Gastroesophageal sphincter (tissue), 4 donors: ENCODE results near the gene SHANK1. TPM values are rescaled to one million over a fixed set of nuclear protein-coding genes. Genes with fewer than 3 reads are reported as not detected.

ENCODE experiments used
- ATAC-seq: fragments of 150-250 bp; one replicate; pipeline ENCODE4 v1.9.1; 2016; ENCODE audit warnings: mild to moderate bottlenecking, moderate library complexity
- H3K27ac ChIP-seq, 4 donors: fragments of 200-600 bp; sonication (generic) in 3 of 4; 1 replicate in 3 of 4; 2 replicates in 1 of 4; pipeline ENCODE4 v1.5.1; 2016 to 2019
- H3K27me3 ChIP-seq: fragments of 200-600 bp; sonication (generic); one replicate; pipeline ENCODE4 v1.5.1; 2019
- H3K36me3 ChIP-seq, 2 donors: fragments of 200-600 bp; sonication (generic); one replicate each; pipeline ENCODE4 v1.5.1; 2019; ENCODE audit warnings: control low read depth in 1 of 2
- H3K4me1 ChIP-seq, 3 donors: fragments of 200-600 bp; sonication (generic); 1 replicate in 2 of 3; 2 replicates in 1 of 3; pipeline ENCODE4 v1.5.1; 2016 to 2019; ENCODE audit warnings: control low read depth in 2 of 3
- H3K4me3 ChIP-seq, 2 donors: fragments of 200-600 bp; sonication (generic); one replicate each; pipeline ENCODE4 v1.5.1; 2019; ENCODE audit warnings: mild to moderate bottlenecking in 1 of 2, moderate library complexity in 1 of 2
- H3K9me3 ChIP-seq, 3 donors: fragments of 200-600 bp; sonication (generic); one replicate each; pipeline ENCODE4 v1.5.1; 2017 to 2019; ENCODE audit warnings: control low read depth in 2 of 3
- EP300 ChIP-seq: sonication (generic); formaldehyde crosslinking; IDR thresholded peaks from one replicate; pipeline ENCODE4 v1.6.1; 2017; ENCODE audit warnings: antibody characterized with exemption, mild to moderate bottlenecking
- POLR2A ChIP-seq, 2 donors: fragments of 450-650 bp; IDR thresholded peaks; one replicate each; pipeline ENCODE4 v1.6.1; 2017; ENCODE audit warnings: antibody characterized with exemption in 2 of 2, mild to moderate bottlenecking in 2 of 2, moderate library complexity in 1 of 2
- POLR2AphosphoS5 ChIP-seq: sonication (generic); formaldehyde crosslinking; IDR thresholded peaks from one replicate; pipeline ENCODE4 v1.6.1; 2017; ENCODE audit warnings: antibody characterized with exemption
- WGBS, 2 donors: methylation state at CpG; one replicate each; pipeline ENCODE4 v1.1.5; 2018; ENCODE audit warnings: low coverage in 1 of 2; 5-methylcytosine and 5-hydroxymethylcytosine counted together
- total RNA-seq, 4 donors: library from RNA; depleted of rRNA; stranded (reverse); fragments of >200 nt; gene quantifications; one replicate each; pipeline ENCODE4 v1.1.0, GENCODE V29; 2016
- TF ChIP-seq, protein P1 (sequence below), 4 experiments: fragments of 200-600 bp in 2 of 4; fragments of 450-650 bp in 2 of 4; sonication (generic) in 1 of 4; IDR thresholded peaks; one replicate each; pipeline ENCODE4 v1.5.1; 2017 to 2019; ENCODE audit warnings: antibody characterized with exemption in 4 of 4, mild to moderate bottlenecking in 2 of 4, moderate library complexity in 2 of 4

Gene SHANK1
- total RNA-seq, 4 donors from 2014 or later, result 0.15 to 0.40 (median 0.31) TPM; not detected in 1

DNA sequence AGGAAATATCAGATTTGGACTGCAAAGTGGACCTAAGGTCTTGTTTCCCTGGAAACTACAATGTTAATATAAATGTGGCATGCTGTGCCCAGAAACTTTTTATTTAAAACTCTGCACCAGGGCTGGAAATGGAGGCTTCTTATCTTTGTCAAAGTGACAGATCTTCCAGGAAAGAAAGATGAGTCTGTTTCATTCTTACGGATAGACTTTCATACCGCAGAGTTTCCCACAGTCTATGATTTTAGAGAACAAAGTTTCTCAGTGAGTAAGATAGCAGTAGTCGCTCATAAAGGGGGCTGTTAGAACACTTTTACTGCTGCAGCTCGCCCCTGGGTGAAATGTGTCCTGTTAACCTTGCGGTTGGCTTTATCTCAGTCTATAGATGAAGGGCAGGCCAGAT is 10.3 kb upstream of the SHANK1 start:
- Histone ChIP-seq H3K36me3 (no peaks in the 10 kb centered on the region), H3K4me1 (peaks cover 0 to 22% (median 15%) of the 10 kb centered on the region in 3 donors), H3K9me3 (no peaks in the 10 kb centered on the region), H3K4me3 (no peak overlapping the region), H3K27ac (no peak overlapping the region), H3K27me3 (peaks cover 78% of the 10 kb centered on the region)
- TF ChIP-seq, protein P1, sequence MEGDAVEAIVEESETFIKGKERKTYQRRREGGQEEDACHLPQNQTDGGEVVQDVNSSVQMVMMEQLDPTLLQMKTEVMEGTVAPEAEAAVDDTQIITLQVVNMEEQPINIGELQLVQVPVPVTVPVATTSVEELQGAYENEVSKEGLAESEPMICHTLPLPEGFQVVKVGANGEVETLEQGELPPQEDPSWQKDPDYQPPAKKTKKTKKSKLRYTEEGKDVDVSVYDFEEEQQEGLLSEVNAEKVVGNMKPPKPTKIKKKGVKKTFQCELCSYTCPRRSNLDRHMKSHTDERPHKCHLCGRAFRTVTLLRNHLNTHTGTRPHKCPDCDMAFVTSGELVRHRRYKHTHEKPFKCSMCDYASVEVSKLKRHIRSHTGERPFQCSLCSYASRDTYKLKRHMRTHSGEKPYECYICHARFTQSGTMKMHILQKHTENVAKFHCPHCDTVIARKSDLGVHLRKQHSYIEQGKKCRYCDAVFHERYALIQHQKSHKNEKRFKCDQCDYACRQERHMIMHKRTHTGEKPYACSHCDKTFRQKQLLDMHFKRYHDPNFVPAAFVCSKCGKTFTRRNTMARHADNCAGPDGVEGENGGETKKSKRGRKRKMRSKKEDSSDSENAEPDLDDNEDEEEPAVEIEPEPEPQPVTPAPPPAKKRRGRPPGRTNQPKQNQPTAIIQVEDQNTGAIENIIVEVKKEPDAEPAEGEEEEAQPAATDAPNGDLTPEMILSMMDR (IDR thresholded peaks at IDR 0.05), result no peak
- TF ChIP-seq POLR2AphosphoS5, result no peak
- no peak for TF ChIP-seq POLR2A (IDR thresholded peaks at IDR 0.05)
- ATAC-seq, result no peak
- WGBS, 2 donors, result 57 to 62% methylated on average over 5 of the region's 5 CpGs

- H3K4me3 ChIP-seq, result no peak overlapping the region
- H3K27ac ChIP-seq, result no peak overlapping the region
- TF ChIP-seq EP300 (no peak), POLR2A (IDR thresholded peaks at IDR 0.05) (no peak), POLR2AphosphoS5 (no peak)
- TF ChIP-seq, protein P1 (IDR thresholded peaks at IDR 0.05), result no peak
- peaks cover 0 to 38% (median 21%) of the 10 kb centered on the region in 3 donors for H3K4me1 ChIP-seq
- no peaks in the 10 kb centered on the region for H3K36me3 ChIP-seq
- H3K9me3 ChIP-seq, result no peaks in the 10 kb centered on the region
- peaks cover 80% of the 10 kb centered on the region for H3K27me3 ChIP-seq
- WGBS, 2 donors, result 7 to 11% methylated on average over 3 to 5 of the region's 39 CpGs
- no peak for ATAC-seq
Measured at GRCh38 chr19:50728084-50728737, 8.6 kb upstream of the SHANK1 start.

GRCh38 chr19:50725911-50726230 is 6.3 kb upstream of the SHANK1 start:
- ATAC-seq, result no peak
- Histone ChIP-seq H3K9me3 (no peaks in the 10 kb centered on the region), H3K4me3 (peak overlapping the region in 1 of 2 donors; percentile 65), H3K27ac (no peak overlapping the region), H3K4me1 (peaks cover 0 to 39% (median 21%) of the 10 kb centered on the region in 3 donors), H3K36me3 (no peaks in the 10 kb centered on the region), H3K27me3 (peaks cover 91% of the 10 kb centered on the region)
- 58 to 60% methylated on average over 1 to 7 of the region's 9 CpGs for WGBS, 2 donors
- TF ChIP-seq POLR2A (IDR thresholded peaks at IDR 0.05) (no peak), EP300 (no peak), POLR2AphosphoS5 (no peak)
- TF ChIP-seq, protein P1 (IDR thresholded peaks at IDR 0.05), result no peak

DNA sequence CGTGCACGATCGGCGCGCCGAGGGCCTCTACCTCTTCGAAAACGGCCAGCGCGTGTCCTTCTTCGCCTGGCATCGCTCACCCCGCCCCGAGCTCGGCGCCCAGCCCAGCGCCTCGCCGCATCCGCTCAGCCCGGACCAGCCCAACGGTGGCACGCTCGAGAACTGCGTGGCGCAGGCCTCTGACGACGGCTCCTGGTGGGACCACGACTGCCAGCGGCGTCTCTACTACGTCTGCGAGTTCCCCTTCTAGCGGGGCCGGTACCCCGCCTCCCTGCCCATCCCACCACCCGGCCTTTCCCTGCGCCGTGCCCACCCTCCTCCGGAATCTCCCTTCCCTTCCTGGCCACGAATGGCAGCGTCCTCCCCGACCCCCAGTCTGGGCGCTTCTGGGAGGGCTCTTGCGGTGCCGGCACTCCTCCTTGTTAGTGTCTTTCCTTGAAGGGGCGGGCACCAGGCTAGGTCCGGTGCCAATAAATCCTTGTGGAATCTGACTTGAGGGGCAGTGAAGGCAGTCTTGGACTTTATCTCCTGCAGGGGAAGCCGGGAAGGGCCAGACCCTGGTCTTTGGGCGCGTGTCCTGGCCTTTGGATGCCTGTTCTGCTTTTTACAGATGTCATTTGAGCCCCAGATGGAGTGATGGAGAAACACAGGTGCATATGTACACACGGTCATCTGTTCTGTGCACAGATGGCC is 5.8 kb upstream of the SHANK1 start:
- H3K27me3 ChIP-seq, result peaks cover 91% of the 10 kb centered on the region
- H3K9me3 ChIP-seq, result no peaks in the 10 kb centered on the region
- peak overlapping the region in 3 of 4 donors; percentile 72 to 85 (median 79) for H3K27ac ChIP-seq
- H3K4me3 ChIP-seq, result peak overlapping the region; percentile 26 to 65
- WGBS, 2 donors, result 13% methylated on average over 7 of the region's 52 CpGs; no CpG with 5 or more reads in 1 of the 2 donors
- TF ChIP-seq, protein P1 (IDR thresholded peaks at IDR 0.05), result no peak
- TF ChIP-seq POLR2A (IDR thresholded peaks at IDR 0.05) (no peak), POLR2AphosphoS5 (no peak), EP300 (no peak)
- H3K4me1 ChIP-seq, result peaks cover 0 to 39% (median 21%) of the 10 kb centered on the region in 3 donors
- ATAC-seq, result no peak
- no peaks in the 10 kb centered on the region for H3K36me3 ChIP-seq
